H1 (cell line): ENCODE data around the gene LHPP. TPM values are rescaled to one million over a fixed set of nuclear protein-coding genes. Genes with fewer than 3 reads are reported as not detected.

Experiments used
- BCL11A ChIP-seq, 2 experiments: IDR thresholded peaks; one replicate each; pipeline ENCODE4 v1.6.1; 2011; ENCODE audit warnings: low read depth in 2 of 2, low read length in 2 of 2, mild to moderate bottlenecking in 2 of 2
- CHD7 ChIP-seq: fragments of 300-600 bp; sonication (generic); IDR thresholded peaks from 2 replicates; pipeline ENCODE4 v1.7.1; 2012; ENCODE audit warnings: low read length, moderate library complexity, mild to moderate bottlenecking, inconsistent platforms; ENCODE audit not compliant: insufficient replicate concordance
- CREB1 ChIP-seq: IDR thresholded peaks from 2 replicates; pipeline ENCODE4 v1.6.1; 2012; ENCODE audit warnings: inconsistent platforms
- CTCF ChIP-seq, 3 experiments: IDR thresholded peaks; 1 replicate in 2 of 3; 2 replicates in 1 of 3; pipeline versions ENCODE4 v1.5.1 to v1.6.1; 2011; ENCODE audit warnings: low read length in 3 of 3, mild to moderate bottlenecking in 3 of 3, inconsistent platforms in 2 of 3, low read depth in 1 of 3, moderate library complexity in 1 of 3; ENCODE audit not compliant: insufficient read depth in 1 of 3; ENCODE audit errors: control extremely low read depth in 1 of 3
- POLR2AphosphoS5 ChIP-seq: IDR thresholded peaks from 2 replicates; pipeline ENCODE4 v1.6.1; 2011; ENCODE audit warnings: low read depth, low read length
- RBBP5 ChIP-seq: IDR thresholded peaks from 2 replicates; pipeline ENCODE4 v1.7.1; 2012; ENCODE audit warnings: low read depth, mild to moderate bottlenecking, inconsistent platforms, low read length, moderate library complexity, borderline replicate concordance
- SAP30 ChIP-seq: fragments of 300-600 bp; sonication (generic); IDR thresholded peaks from 2 replicates; pipeline ENCODE4 v1.7.1; 2012; ENCODE audit warnings: low read length, moderate library complexity, mild to moderate bottlenecking, inconsistent platforms; ENCODE audit not compliant: insufficient read depth, insufficient replicate concordance
- SIRT6 ChIP-seq: IDR thresholded peaks from one replicate; pipeline ENCODE4 v1.7.1; 2012; ENCODE audit warnings: low read length, inconsistent platforms
- TEAD4 ChIP-seq: IDR thresholded peaks from 2 replicates; pipeline ENCODE4 v1.6.1; 2012; ENCODE audit warnings: low read depth, low read length, inconsistent platforms, mixed read lengths
- polyA plus RNA-seq, 7 experiments: library from polyadenylated mRNA; depleted of rRNA in 3 of 7; stranded (reverse) in 5 of 7; unstranded in 2 of 7; fragments of >200 nt in 5 of 7; fragments of 200-250 nt in 2 of 7; gene quantifications; 1 replicate in 5 of 7; 2 replicates in 1 of 7; 4 replicates in 1 of 7; pipeline versions ENCODE4 v1.2.1 to v1.2.3, GENCODE V29; 2011 to 2013; ENCODE audit warnings: missing spikeins in 2 of 7, mixed read lengths in 2 of 7
- total RNA-seq: library from RNA; stranded (reverse); fragmentation: NEBNext Ultra II Directional; extraction: Animal tissue kit (Norgen Biotek cat#: 25700); gene quantifications from 2 replicates; pipeline ENCODE4 v1.2.1, GENCODE V29; 2021

LHPP gene
- total and polyA plus RNA-seq, 2 of the 8 experiments (the other 6 are each of a cell fraction or from before 2014, with no cell fraction given) = 26.0 to 45.0 TPM

GRCh38 chr10:124422742-124423141 is 38.9 kb upstream of the LHPP start (continued):
- TF ChIP-seq CHD7 = no peak
- no peak for TF ChIP-seq SAP30
- no peak for TF ChIP-seq TEAD4
- no peak for TF ChIP-seq POLR2AphosphoS5
- TF ChIP-seq CTCF (IDR thresholded peaks at IDR 0.05; ENCODE audit: control extremely low read depth in 1 of 3, insufficient read depth in 1 of 3, low read depth in 1 of 3, low read length in 3 of 3) = no peak
- TF ChIP-seq CREB1 = no peak
- TF ChIP-seq RBBP5 = no peak
- TF ChIP-seq SIRT6 = no peak
- no peak for TF ChIP-seq BCL11A (IDR thresholded peaks at IDR 0.05; ENCODE audit: low read depth in 2 of 2, low read length in 2 of 2)
